PC-3 (cell line): ENCODE results near the gene FGD3. TPM values are rescaled to one million over a fixed set of nuclear protein-coding genes. Genes with fewer than 3 reads are reported as not detected.

Experiments
- ATAC-seq: fragments of 200-7000 bp; cut with Tn5 transposase; 2 replicates; pipeline ENCODE4 v1.9.1; 2020; ENCODE audit warnings: mild to moderate bottlenecking, moderate library complexity
- BruUV-seq: library from RNA; stranded (reverse); fragments of 400-500 nt; replicated peaks from 2 replicates; lab custom pipeline; 2021; lab: Mats Ljungman, UMichigan
- CTCF ChIA-PET: fragments of 300-600 bp; sonication (Branson Sonifier 250); formaldehyde crosslinking; loops from one replicate; lab custom pipeline; 2022; ENCODE audit warnings: antibody characterized with exemption; lab: Charles Lee
- POLR2A ChIA-PET: fragments of 300-600 bp; sonication (Branson Sonifier 250); formaldehyde crosslinking; loops from one replicate; lab custom pipeline; 2022; ENCODE audit warnings: antibody characterized with exemption; ENCODE audit not compliant: unreplicated experiment; lab: Charles Lee
- DNase-seq: peaks from one replicate; pipeline ENCODE4 v3.0.0-alpha.2; 2015
- H2AFZ ChIP-seq: fragments of 300-600 bp; sonication (generic); 2 replicates; pipeline ENCODE4 v1.6.0; 2016; ENCODE audit warnings: antibody characterized with exemption, low read length
- H3F3A ChIP-seq: fragments of 300-600 bp; sonication (generic); one replicate; pipeline ENCODE4 v1.6.0; 2017; ENCODE audit warnings: antibody characterized with exemption, low read length, control low read depth, mild to moderate bottlenecking; ENCODE audit not compliant: unreplicated experiment
- H3K27ac ChIP-seq: fragments of 300-600 bp; sonication (generic); 2 replicates; pipeline ENCODE4 v1.5.1; 2016; ENCODE audit warnings: mild to moderate bottlenecking, low read length
- H3K27me3 ChIP-seq: fragments of 300-600 bp; sonication (generic); 2 replicates; pipeline ENCODE4 v1.6.1; 2016; ENCODE audit warnings: low read length, mixed read lengths
- H3K36me3 ChIP-seq: fragments of 300-600 bp; sonication (generic); 2 replicates; pipeline ENCODE4 v1.6.1; 2016; ENCODE audit warnings: low read depth, mixed run types, low read length, mixed read lengths
- H3K4me1 ChIP-seq: fragments of 300-600 bp; sonication (generic); 2 replicates; pipeline ENCODE4 v1.5.1; 2016; ENCODE audit warnings: low read length; ENCODE audit not compliant: insufficient read depth
- H3K4me2 ChIP-seq: fragments of 300-600 bp; sonication (generic); 2 replicates; pipeline ENCODE4 v1.6.0; 2016; ENCODE audit warnings: low read length
- H3K4me3 ChIP-seq: fragments of 300-600 bp; sonication (generic); 2 replicates; pipeline ENCODE4 v1.5.1; 2016; ENCODE audit warnings: mild to moderate bottlenecking, low read length, mixed read lengths
- H3K79me2 ChIP-seq: fragments of 300-600 bp; sonication (generic); 2 replicates; pipeline ENCODE4 v1.6.1; 2017; ENCODE audit warnings: low read length, mixed read lengths
- H3K9ac ChIP-seq: fragments of 300-600 bp; sonication (generic); 2 replicates; pipeline ENCODE4 v1.6.0; 2016; ENCODE audit warnings: mild to moderate bottlenecking, low read length
- H3K9me2 ChIP-seq: fragments of 300-600 bp; sonication (generic); replicated peaks from 2 replicates; pipeline ENCODE4 v1.6.1; 2016; ENCODE audit warnings: mixed run types, low read length, mixed read lengths
- H3K9me3 ChIP-seq: fragments of 300-600 bp; sonication (generic); 2 replicates; pipeline ENCODE4 v1.6.1; 2016; ENCODE audit warnings: low read length, mixed read lengths
- H4K20me1 ChIP-seq: fragments of 300-600 bp; sonication (generic); 2 replicates; pipeline ENCODE4 v1.6.1; 2016; ENCODE audit warnings: low read length, mixed read lengths
- CTCF ChIP-seq: fragments of 300-600 bp; sonication (generic); conservative IDR thresholded peaks from 2 replicates; pipeline ENCODE4 v1.5.1; 2017; ENCODE audit warnings: antibody characterized with exemption, low read depth, mild to moderate bottlenecking, low read length
- EZH2 ChIP-seq: fragments of 300-600 bp; sonication (generic); IDR thresholded peaks from one replicate; pipeline ENCODE4 v1.6.1; 2017; ENCODE audit warnings: antibody characterized with exemption, mild to moderate bottlenecking, low read length; ENCODE audit not compliant: unreplicated experiment
- EZH2phosphoT487 ChIP-seq: fragments of 300-600 bp; sonication (generic); IDR thresholded peaks from 2 replicates; pipeline ENCODE4 v1.6.1; 2018; ENCODE audit warnings: mild to moderate bottlenecking, antibody characterized with exemption, low read length, borderline replicate concordance
- intact Hi-C: fragments of 100-400 bp; cut with micrococcal nuclease; formaldehyde crosslinking; loops from 2 replicates; pipeline ENCODE4 v1.9.0; 2023
- total RNA-seq: library from RNA; depleted of rRNA; stranded (reverse); fragments of >200 nt; gene quantifications from 2 replicates; pipeline ENCODE4 v1.2.3, GENCODE V29; 2014

FGD3 gene
- total RNA-seq, 1 experiment from 2014 or later, result 5.4 TPM

GRCh38 chr9:93037476-93037971 lies 90.2 kb downstream of the FGD3 start:
- Histone ChIP-seq H3K27me3 (no peaks in the 10 kb centered on the region), H3K36me3 (no peaks in the 10 kb centered on the region), H3K9me3 (no peaks in the 10 kb centered on the region), H3K4me3 (no peak overlapping the region), H3K79me2 (no peaks in the 10 kb centered on the region), H3K4me2 (no peak overlapping the region), H3F3A (no peaks in the 10 kb centered on the region), H3K4me1 (no peaks in the 10 kb centered on the region), H3K9me2 (no peaks in the 10 kb centered on the region), H4K20me1 (no peaks in the 10 kb centered on the region), H2AFZ (no peak overlapping the region), H3K27ac (no peak overlapping the region), H3K9ac (no peak overlapping the region)
- ChIA-PET CTCF (no interaction called here), POLR2A (no interaction called here)
- no TSS peak for BruUV-seq
- DNase-seq (no peak), ATAC-seq (no peak)
- no peak for TF ChIP-seq EZH2phosphoT487
- no peak for TF ChIP-seq CTCF
- TF ChIP-seq EZH2, result no peak
- intact Hi-C loops, result no loop called here

GRCh38 chr9:93038918-93039317 lies 91.6 kb downstream of the FGD3 start:
- no peaks in the 10 kb centered on the region for H3K27me3 ChIP-seq
- H3K36me3 ChIP-seq, result no peaks in the 10 kb centered on the region
- no peaks in the 10 kb centered on the region for H4K20me1 ChIP-seq
- H3K4me1 ChIP-seq, result no peaks in the 10 kb centered on the region
- ChIA-PET POLR2A (no interaction called here), CTCF (no interaction called here)
- BruUV-seq, result no TSS peak
- H3K9ac ChIP-seq, result no peak overlapping the region
- no peaks in the 10 kb centered on the region for H3K9me3 ChIP-seq
- intact Hi-C loops, result no loop called here
- no peak overlapping the region for H2AFZ ChIP-seq
- DNase-seq, result no peak
- H3K4me2 ChIP-seq, result no peak overlapping the region
- no peaks in the 10 kb centered on the region for H3K9me2 ChIP-seq
- TF ChIP-seq CTCF (no peak), EZH2 (no peak), EZH2phosphoT487 (no peak)
- H3K27ac ChIP-seq, result no peak overlapping the region
- no peak overlapping the region for H3K4me3 ChIP-seq
- ATAC-seq, result no peak
- no peaks in the 10 kb centered on the region for H3K79me2 ChIP-seq
- no peaks in the 10 kb centered on the region for H3F3A ChIP-seq

- Histone ChIP-seq H3K36me3 (no peaks in the 10 kb centered on the region), H3K27me3 (no peaks in the 10 kb centered on the region), H3K9me3 (no peaks in the 10 kb centered on the region), H3K4me3 (no peak overlapping the region), H3K27ac (no peak overlapping the region), H3K79me2 (no peaks in the 10 kb centered on the region), H3K9me2 (no peaks in the 10 kb centered on the region), H3K4me1 (no peaks in the 10 kb centered on the region), H3K9ac (no peak overlapping the region), H4K20me1 (no peaks in the 10 kb centered on the region), H2AFZ (no peak overlapping the region), H3F3A (no peaks in the 10 kb centered on the region), H3K4me2 (no peak overlapping the region)
- ATAC-seq, result no peak
- CTCF ChIA-PET, result no interaction called here
- no TSS peak for BruUV-seq
- intact Hi-C loops, result no loop called here
- DNase-seq, result no peak
- TF ChIP-seq EZH2, result no peak
- TF ChIP-seq EZH2phosphoT487, result no peak
- POLR2A ChIA-PET, result no interaction called here
Observed at GRCh38 chr9:93039456-93039855, 92.1 kb downstream of the FGD3 start.
